Measurements from ENCODE around the gene HMCES. TPM values are rescaled to one million over a fixed set of nuclear protein-coding genes. Genes with fewer than 3 reads are reported as not detected.

HMCES gene
- total RNA-seq, 1 donor from 2014 or later = 31.4 TPM

GRCh38 chr3:129352650-129353588 is 74.2 kb downstream of the HMCES start:
- no peak overlapping the region for H3K4me3 ChIP-seq (ENCODE audit: low read depth, low read length)
- no peak for TF ChIP-seq CTCF (IDR thresholded peaks at IDR 0.05; ENCODE audit: insufficient read depth, low read length, poor library complexity, severe bottlenecking)
- no peaks in the 10 kb centered on the region for H3K36me3 ChIP-seq (ENCODE audit: control insufficient read depth, insufficient read depth, low read length)
- DNase-seq (ENCODE audit: low read depth) = no peak
- peaks cover 7% of the 10 kb centered on the region for H3K27me3 ChIP-seq (ENCODE audit: control insufficient read depth, insufficient read depth, low read length)

- Histone ChIP-seq H3K4me3 (ENCODE audit: low read depth, low read length) (no peak overlapping the region), H3K36me3 (ENCODE audit: control insufficient read depth, insufficient read depth, low read length) (no peaks in the 10 kb centered on the region), H3K27me3 (ENCODE audit: control insufficient read depth, insufficient read depth, low read length) (peaks cover 6% of the 10 kb centered on the region)
- no peak for DNase-seq (ENCODE audit: low read depth)
- no peak for TF ChIP-seq CTCF (IDR thresholded peaks at IDR 0.05; ENCODE audit: insufficient read depth, low read length, poor library complexity, severe bottlenecking)
Measured at GRCh38 chr3:129353589-129353941, 74.9 kb downstream of the HMCES start.

Other genes starting within 250 kb of the HMCES start
- not detected in 2 replicates for gene GP9, start 218.1 kb upstream of the HMCES start, total RNA-seq
- 54.6 and 58.0 TPM in 2 replicates for gene RAB43, start 157.1 kb upstream of the HMCES start, total RNA-seq
- 21.2 and 27.7 TPM in 2 replicates for gene ISY1, start 117.8 kb upstream of the HMCES start, total RNA-seq
- gene CNBP, start 95.0 kb upstream of the HMCES start, total RNA-seq = 256 and 271 TPM in 2 replicates
- 159 and 173 TPM in 2 replicates for gene COPG1, start 29.3 kb upstream of the HMCES start, total RNA-seq
- not detected in 2 replicates for gene EFCAB12, start 149.8 kb downstream of the HMCES start, total RNA-seq
- gene MBD4, start 161.1 kb downstream of the HMCES start, total RNA-seq = 12.3 and 23.9 TPM in 2 replicates
- gene IFT122, start 161.4 kb downstream of the HMCES start, total RNA-seq = 9.1 and 27.2 TPM in 2 replicates
- not detected in 2 replicates for gene RHO, start 249.8 kb downstream of the HMCES start, total RNA-seq

Data from kidney epithelial cell (primary cell).